ENCODE data around the gene NCBP1.
"Not testable (repeated sequence)": the region's sequence is repeated elsewhere in the genome, so short reads cannot be mapped to it uniquely, and the experiment has no call there.

GRCh38 chr9:97622483-97622882 lies 11.1 kb upstream of the NCBP1 start:
- TF ChIP-seq CTCF (IDR thresholded peaks at IDR 0.05; ENCODE audit: low read depth, low read length, poor library complexity, severe bottlenecking); EZH2phosphoT487 (IDR thresholded peaks at IDR 0.05; ENCODE audit: borderline replicate concordance, low read length): not testable (repeated sequence)

Data from DOHH2 (cell line).